ENCODE data around the gene MYBPC3.

Gene MYBPC3

GRCh38 chr11:47360341-47360740, 7.8 kb upstream of the MYBPC3 start:
- no peak for DNase-seq (ENCODE audit: low spot score)
- in situ Hi-C loops (cut with MboI; ENCODE audit: low sequenced_read_pairs, unreplicated experiment): no loop called here
- TF ChIP-seq CTCF (IDR thresholded peaks at IDR 0.05; ENCODE audit: borderline replicate concordance, control extremely low read depth, extremely low read depth, insufficient read depth, missing control alignments): no peak

- no peak for TF ChIP-seq CTCF (IDR thresholded peaks at IDR 0.05; ENCODE audit: borderline replicate concordance, control extremely low read depth, extremely low read depth, insufficient read depth, missing control alignments)
- in situ Hi-C loops (cut with MboI; ENCODE audit: low sequenced_read_pairs, unreplicated experiment): no loop called here
- no peak for DNase-seq (ENCODE audit: low spot score)
These were observed 7.1 kb upstream of the MYBPC3 start for GRCh38 chr11:47359586-47359985.

GRCh38 chr11:47359162-47359561, 6.7 kb upstream of the MYBPC3 start:
- no peak for TF ChIP-seq CTCF (IDR thresholded peaks at IDR 0.05; ENCODE audit: borderline replicate concordance, control extremely low read depth, extremely low read depth, insufficient read depth, missing control alignments)
- in situ Hi-C loops (cut with MboI; ENCODE audit: low sequenced_read_pairs, unreplicated experiment): no loop called here
- DNase-seq (ENCODE audit: low spot score): no peak

GRCh38 chr11:47358731-47359051, 6.2 kb upstream of the MYBPC3 start:
- no peak for DNase-seq (ENCODE audit: low spot score)
- no peak for TF ChIP-seq CTCF (IDR thresholded peaks at IDR 0.05; ENCODE audit: borderline replicate concordance, control extremely low read depth, extremely low read depth, insufficient read depth, missing control alignments)
- in situ Hi-C loops (cut with MboI; ENCODE audit: low sequenced_read_pairs, unreplicated experiment): no loop called here

- in situ Hi-C loops (cut with MboI; ENCODE audit: low sequenced_read_pairs, unreplicated experiment): no loop called here
- TF ChIP-seq CTCF (IDR thresholded peaks at IDR 0.05; ENCODE audit: borderline replicate concordance, control extremely low read depth, extremely low read depth, insufficient read depth, missing control alignments): no peak
- no peak for DNase-seq (ENCODE audit: low spot score)
These were observed 5.7 kb upstream of the MYBPC3 start for GRCh38 chr11:47357985-47358730.

GRCh38 chr11:47356998-47357329, 4.5 kb upstream of the MYBPC3 start:
- no peak for DNase-seq (ENCODE audit: low spot score)
- in situ Hi-C loops (cut with MboI; ENCODE audit: low sequenced_read_pairs, unreplicated experiment): no loop called here
- no peak for TF ChIP-seq CTCF (IDR thresholded peaks at IDR 0.05; ENCODE audit: borderline replicate concordance, control extremely low read depth, extremely low read depth, insufficient read depth, missing control alignments)
